ENCODE results near the gene CDC34. TPM values are rescaled to one million over a fixed set of nuclear protein-coding genes. Genes with fewer than 3 reads are reported as not detected.

CDC34 gene
- total RNA-seq, 2 experiments from 2014 or later = 38.5 to 43.4 TPM

DNA sequence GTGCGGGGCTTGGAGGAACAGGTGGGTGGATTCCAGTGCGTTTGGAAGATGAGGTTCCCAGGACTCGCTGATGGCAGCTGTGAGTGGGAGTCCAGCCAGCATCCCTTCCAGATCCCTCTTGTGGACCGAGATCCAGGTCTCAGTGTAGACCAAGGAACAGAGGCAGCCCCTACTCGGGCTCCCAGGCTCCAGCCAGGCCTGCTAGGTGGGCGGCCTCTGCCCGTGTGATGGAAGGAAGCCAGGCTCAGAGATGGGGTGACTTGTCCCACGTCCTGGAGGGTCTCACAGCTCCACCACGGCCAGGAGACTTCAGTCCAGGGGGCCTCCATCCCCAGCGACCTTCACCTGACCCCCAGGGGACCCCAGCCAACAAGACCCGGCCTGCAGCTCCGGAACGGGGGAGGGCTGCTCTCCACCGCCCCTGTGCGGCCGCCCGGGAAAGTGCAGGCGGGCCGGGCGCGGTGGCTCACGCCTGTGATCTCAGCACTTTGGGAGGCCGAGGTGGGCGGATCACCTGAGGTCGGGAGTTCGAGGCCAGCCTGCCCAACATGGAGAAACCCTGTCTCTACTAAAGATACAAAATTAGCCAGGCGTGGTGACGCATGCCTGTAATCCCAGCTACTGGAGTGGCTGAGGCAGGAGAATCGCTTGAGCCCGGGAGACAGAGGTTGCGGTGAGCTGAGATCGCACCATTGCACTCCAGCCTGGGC is 36.0 kb upstream of the CDC34 start:
- H3K9me3 ChIP-seq (ENCODE audit: control insufficient read depth in 1 of 2, insufficient read depth in 1 of 2, low read length in 2 of 2) = peaks cover 0 to 20% of the 10 kb centered on the region in 2 experiments
- no peaks in the 10 kb centered on the region for H3K36me3 Mint-ChIP-seq (ENCODE audit: low read depth)
- no peak overlapping the region for H3K27ac Mint-ChIP-seq
- H3K9me3 Mint-ChIP-seq = no peaks in the 10 kb centered on the region
- H3K27ac ChIP-seq (ENCODE audit: low read depth in 1 of 2, low read length in 2 of 2) = no peak overlapping the region
- ChIA-PET CTCF (interaction anchor here (1.2 to 1.7 kb wide), 3 partner anchors 9 to 15 kb away, joined by 7 to 15 read pairs (median 14); partner anchors contain the start of gene TPGS1), POLR2A (interaction anchor here (0.8 to 1.3 kb wide), 2 partner anchors 11 to 15 kb away, joined by 3 to 4 read pairs; no protein-coding TSS in a partner anchor)
- no peak overlapping the region for H3K4me3 ChIP-seq (ENCODE audit: low read length)
- H3K27me3 ChIP-seq (ENCODE audit: control insufficient read depth in 1 of 2, insufficient read depth in 2 of 2, low read length in 2 of 2) = peaks cover 19 to 27% of the 10 kb centered on the region in 2 experiments
- ATAC-seq (ENCODE audit: poor library complexity) = peak; percentile 73
- peaks cover 23% of the 10 kb centered on the region for H3K4me1 ChIP-seq (ENCODE audit: insufficient read depth, low read length)
- peaks cover 18% of the 10 kb centered on the region for H3K27me3 Mint-ChIP-seq
- DNase-seq = peak in 11 of 14 experiments; percentile 20 to 69 (median 47)
- H3K4me3 Mint-ChIP-seq = no peak overlapping the region
- H3K4me1 Mint-ChIP-seq (ENCODE audit: low read depth) = no peaks in the 10 kb centered on the region
- intact Hi-C loops (cut with DNase I, micrococcal nuclease) = no loop called here
- H3K36me3 ChIP-seq (ENCODE audit: insufficient read depth, low read length) = no peaks in the 10 kb centered on the region
- TF ChIP-seq, protein P1, sequence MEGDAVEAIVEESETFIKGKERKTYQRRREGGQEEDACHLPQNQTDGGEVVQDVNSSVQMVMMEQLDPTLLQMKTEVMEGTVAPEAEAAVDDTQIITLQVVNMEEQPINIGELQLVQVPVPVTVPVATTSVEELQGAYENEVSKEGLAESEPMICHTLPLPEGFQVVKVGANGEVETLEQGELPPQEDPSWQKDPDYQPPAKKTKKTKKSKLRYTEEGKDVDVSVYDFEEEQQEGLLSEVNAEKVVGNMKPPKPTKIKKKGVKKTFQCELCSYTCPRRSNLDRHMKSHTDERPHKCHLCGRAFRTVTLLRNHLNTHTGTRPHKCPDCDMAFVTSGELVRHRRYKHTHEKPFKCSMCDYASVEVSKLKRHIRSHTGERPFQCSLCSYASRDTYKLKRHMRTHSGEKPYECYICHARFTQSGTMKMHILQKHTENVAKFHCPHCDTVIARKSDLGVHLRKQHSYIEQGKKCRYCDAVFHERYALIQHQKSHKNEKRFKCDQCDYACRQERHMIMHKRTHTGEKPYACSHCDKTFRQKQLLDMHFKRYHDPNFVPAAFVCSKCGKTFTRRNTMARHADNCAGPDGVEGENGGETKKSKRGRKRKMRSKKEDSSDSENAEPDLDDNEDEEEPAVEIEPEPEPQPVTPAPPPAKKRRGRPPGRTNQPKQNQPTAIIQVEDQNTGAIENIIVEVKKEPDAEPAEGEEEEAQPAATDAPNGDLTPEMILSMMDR (IDR thresholded peaks at IDR 0.05) = peak; percentile 50

- no peaks in the 10 kb centered on the region for H3K36me3 Mint-ChIP-seq (ENCODE audit: low read depth)
- Histone ChIP-seq H3K4me3 (ENCODE audit: low read length) (no peak within 1 kb of the TSS), H3K27me3 (ENCODE audit: control insufficient read depth in 1 of 2, insufficient read depth in 2 of 2, low read length in 2 of 2) (peaks cover 19 to 27% of the 10 kb centered on the region in 2 experiments), H3K9me3 (ENCODE audit: control insufficient read depth in 1 of 2, insufficient read depth in 1 of 2, low read length in 2 of 2) (peaks cover 0 to 19% of the 10 kb centered on the region in 2 experiments), H3K36me3 (ENCODE audit: insufficient read depth, low read length) (no peaks in the 10 kb centered on the region), H3K4me1 (ENCODE audit: insufficient read depth, low read length) (peaks cover 23% of the 10 kb centered on the region), H3K27ac (ENCODE audit: low read depth in 1 of 2, low read length in 2 of 2) (no peak within 1 kb of the TSS)
- TF ChIP-seq, protein P1 (IDR thresholded peaks at IDR 0.05) = no peak
- H3K27ac Mint-ChIP-seq = no peak within 1 kb of the TSS
- DNase-seq (no peak), ATAC-seq (ENCODE audit: poor library complexity) (no peak)
- peaks cover 18% of the 10 kb centered on the region for H3K27me3 Mint-ChIP-seq
- ChIA-PET CTCF (interaction anchor here (1.2 to 1.7 kb wide), 3 partner anchors 8 to 15 kb away, joined by 7 to 15 read pairs (median 14); partner anchors contain the start of gene TPGS1), POLR2A (interaction anchor here (1.3 kb wide), 1 partner anchor 11 kb away, joined by 4 read pairs; no protein-coding TSS in a partner anchor)
- H3K9me3 Mint-ChIP-seq = no peaks in the 10 kb centered on the region
- H3K4me1 Mint-ChIP-seq (ENCODE audit: low read depth) = no peaks in the 10 kb centered on the region
- intact Hi-C loops (cut with DNase I, micrococcal nuclease) = no loop called here
- H3K4me3 Mint-ChIP-seq = no peak within 1 kb of the TSS
Measured at GRCh38 chr19:496112-496665, 35.4 kb upstream of the CDC34 start, which contains the start of gene MADCAM1. MADCAM1 (plus strand) TSS chr19:496486; CDS start chr19:496500, 14 bp downstream.

- TF ChIP-seq, protein P1 (IDR thresholded peaks at IDR 0.05) = no peak
- peaks cover 19 to 27% of the 10 kb centered on the region in 2 experiments for H3K27me3 ChIP-seq (ENCODE audit: control insufficient read depth in 1 of 2, insufficient read depth in 2 of 2, low read length in 2 of 2)
- no peaks in the 10 kb centered on the region for H3K36me3 ChIP-seq (ENCODE audit: insufficient read depth, low read length)
- H3K9me3 Mint-ChIP-seq = no peaks in the 10 kb centered on the region
- no peaks in the 10 kb centered on the region for H3K36me3 Mint-ChIP-seq (ENCODE audit: low read depth)
- H3K4me3 ChIP-seq (ENCODE audit: low read length) = no peak overlapping the region
- peaks cover 0 to 16% of the 10 kb centered on the region in 2 experiments for H3K9me3 ChIP-seq (ENCODE audit: control insufficient read depth in 1 of 2, insufficient read depth in 1 of 2, low read length in 2 of 2)
- ChIA-PET POLR2A (interaction anchor here (1.3 kb wide), 1 partner anchor 10 kb away, joined by 3 read pairs; no protein-coding TSS in a partner anchor), CTCF (interaction anchor here (2.2 kb wide), 1 partner anchor 10 kb away, joined by 10 read pairs; no protein-coding TSS in a partner anchor)
- no peaks in the 10 kb centered on the region for H3K4me1 Mint-ChIP-seq (ENCODE audit: low read depth)
- intact Hi-C loops (cut with DNase I, micrococcal nuclease) = no loop called here
- DNase-seq (no peak), ATAC-seq (ENCODE audit: poor library complexity) (no peak)
- H3K27me3 Mint-ChIP-seq = peaks cover 18% of the 10 kb centered on the region
- H3K27ac Mint-ChIP-seq = no peak overlapping the region
- no peak overlapping the region for H3K27ac ChIP-seq (ENCODE audit: low read depth in 1 of 2, low read length in 2 of 2)
- peaks cover 23% of the 10 kb centered on the region for H3K4me1 ChIP-seq (ENCODE audit: insufficient read depth, low read length)
- H3K4me3 Mint-ChIP-seq = no peak overlapping the region
Measured at GRCh38 chr19:496986-497385, 34.6 kb upstream of the CDC34 start.
